ENCODE results near the gene NRG2. TPM values are rescaled to one million over a fixed set of nuclear protein-coding genes. Genes with fewer than 3 reads are reported as not detected.

Gene NRG2
- total and polyA plus RNA-seq, 2 of the 8 experiments (the other 6 are each of a cell fraction or from before 2014, with no cell fraction given) = 0.27 to 0.54 TPM

GRCh38 chr5:140058212-140058932 lies 15.3 kb upstream of the NRG2 start (continued):
- no peak for TF ChIP-seq TEAD4 (IDR thresholded peaks at IDR 0.05; ENCODE audit: low read depth, low read length)
- TF ChIP-seq GTF2F1 (IDR thresholded peaks at IDR 0.05; ENCODE audit: borderline replicate concordance, low read depth, low read length) = no peak
- TF ChIP-seq CREB1 (IDR thresholded peaks at IDR 0.05) = no peak
- TF ChIP-seq KDM1A (IDR thresholded peaks at IDR 0.05; ENCODE audit: borderline replicate concordance, low read length) = no peak
- no peak for TF ChIP-seq CBX8 (IDR thresholded peaks at IDR 0.05; ENCODE audit: borderline replicate concordance, low read depth, low read length)
- TF ChIP-seq POLR2A (IDR thresholded peaks at IDR 0.05; ENCODE audit: control extremely low read depth in 1 of 2, low read depth in 2 of 2, low read length in 2 of 2) = no peak

All from H1 (cell line).